Measurements from ENCODE around the gene ZNF385B.

- TF ChIP-seq, protein P1, sequence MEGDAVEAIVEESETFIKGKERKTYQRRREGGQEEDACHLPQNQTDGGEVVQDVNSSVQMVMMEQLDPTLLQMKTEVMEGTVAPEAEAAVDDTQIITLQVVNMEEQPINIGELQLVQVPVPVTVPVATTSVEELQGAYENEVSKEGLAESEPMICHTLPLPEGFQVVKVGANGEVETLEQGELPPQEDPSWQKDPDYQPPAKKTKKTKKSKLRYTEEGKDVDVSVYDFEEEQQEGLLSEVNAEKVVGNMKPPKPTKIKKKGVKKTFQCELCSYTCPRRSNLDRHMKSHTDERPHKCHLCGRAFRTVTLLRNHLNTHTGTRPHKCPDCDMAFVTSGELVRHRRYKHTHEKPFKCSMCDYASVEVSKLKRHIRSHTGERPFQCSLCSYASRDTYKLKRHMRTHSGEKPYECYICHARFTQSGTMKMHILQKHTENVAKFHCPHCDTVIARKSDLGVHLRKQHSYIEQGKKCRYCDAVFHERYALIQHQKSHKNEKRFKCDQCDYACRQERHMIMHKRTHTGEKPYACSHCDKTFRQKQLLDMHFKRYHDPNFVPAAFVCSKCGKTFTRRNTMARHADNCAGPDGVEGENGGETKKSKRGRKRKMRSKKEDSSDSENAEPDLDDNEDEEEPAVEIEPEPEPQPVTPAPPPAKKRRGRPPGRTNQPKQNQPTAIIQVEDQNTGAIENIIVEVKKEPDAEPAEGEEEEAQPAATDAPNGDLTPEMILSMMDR (IDR thresholded peaks at IDR 0.05; ENCODE audit: low read length): no peak
- TF ChIP-seq EZH2 (IDR thresholded peaks at IDR 0.05; ENCODE audit: borderline replicate concordance, low read length): no peak
These were observed 255.3 kb downstream of the ZNF385B start for GRCh38 chr2:179606141-179606540.

Data from OCI-LY1 (cell line).